Measurements from ENCODE around the gene RPS6KL1.

DNA sequence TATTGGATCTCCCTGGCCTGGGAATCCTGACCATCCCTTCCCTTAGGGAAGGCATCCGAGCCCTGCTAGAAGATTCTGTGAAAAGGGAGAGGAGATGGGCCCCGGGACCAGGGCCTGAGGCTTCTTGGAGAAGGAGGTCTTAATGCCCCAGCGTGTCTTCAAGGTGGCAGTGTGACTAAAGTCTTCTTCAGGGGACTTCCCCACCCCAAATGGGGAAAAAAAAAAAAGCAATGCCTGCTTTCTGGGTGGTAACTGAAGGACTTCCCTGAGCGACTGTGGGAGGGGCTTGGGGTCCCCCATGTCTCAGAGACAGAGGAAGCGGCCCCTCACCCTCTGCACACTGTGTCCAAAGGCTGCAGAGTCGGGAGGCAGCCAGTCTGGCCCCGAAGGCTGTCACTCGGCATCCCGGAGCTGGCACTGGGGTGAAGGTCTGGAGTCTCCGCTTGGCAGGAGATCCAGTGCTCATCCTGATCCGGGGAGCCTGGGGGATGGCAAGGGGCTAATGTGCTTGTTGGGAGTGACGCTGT lies 40.2 kb upstream of the RPS6KL1 start:
- no peak for TF ChIP-seq POLR2A (IDR thresholded peaks at IDR 0.05; ENCODE audit: low read depth, low read length)
- TF ChIP-seq TAF1 (IDR thresholded peaks at IDR 0.05; ENCODE audit: low read depth, low read length): no peak
- TF ChIP-seq POLR2AphosphoS5 (IDR thresholded peaks at IDR 0.05; ENCODE audit: low read depth, low read length): no peak
- TF ChIP-seq SPI1 (IDR thresholded peaks at IDR 0.05; ENCODE audit: low read depth, low read length): no peak
- TF ChIP-seq POU2F2 (IDR thresholded peaks at IDR 0.05; ENCODE audit: low read depth, low read length): no peak
- TF ChIP-seq PAX5 (IDR thresholded peaks at IDR 0.05; ENCODE audit: insufficient read depth, low read length, severe bottlenecking): no peak

Data from GM12891 (cell line).